ENCODE results near the gene FAF1.

The FAF1 gene

GRCh38 chr1:50405814-50406213 is 554.3 kb downstream of the FAF1 start:
- H3K4me1 ChIP-seq (ENCODE audit: control insufficient read depth in 1 of 2, insufficient read depth in 2 of 2, low read length in 2 of 2) = no peaks in the 10 kb centered on the region
- H3K36me3 ChIP-seq (ENCODE audit: control insufficient read depth in 1 of 2, insufficient read depth in 2 of 2, low read length in 2 of 2) = no peaks in the 10 kb centered on the region
- no peak overlapping the region for H3K27ac ChIP-seq (ENCODE audit: low read depth, low read length)
- H3K9me3 ChIP-seq (ENCODE audit: control insufficient read depth in 1 of 2, low read length in 2 of 2) = no peaks in the 10 kb centered on the region
- H3K4me3 ChIP-seq (ENCODE audit: low read depth in 1 of 2, low read length in 2 of 2) = no peak overlapping the region
- no peaks in the 10 kb centered on the region for H3K27me3 ChIP-seq (ENCODE audit: control insufficient read depth in 1 of 2, insufficient read depth in 2 of 2, low read length in 2 of 2)
- no peak overlapping the region for H3K9ac ChIP-seq (ENCODE audit: low read depth in 1 of 2, low read length in 2 of 2)

- no peaks in the 10 kb centered on the region for H3K36me3 ChIP-seq (ENCODE audit: control insufficient read depth in 1 of 2, insufficient read depth in 2 of 2, low read length in 2 of 2)
- no peaks in the 10 kb centered on the region for H3K27me3 ChIP-seq (ENCODE audit: control insufficient read depth in 1 of 2, insufficient read depth in 2 of 2, low read length in 2 of 2)
- no peak overlapping the region for H3K27ac ChIP-seq (ENCODE audit: low read depth, low read length)
- no peak overlapping the region for H3K4me3 ChIP-seq (ENCODE audit: low read depth in 1 of 2, low read length in 2 of 2)
- H3K9me3 ChIP-seq (ENCODE audit: control insufficient read depth in 1 of 2, low read length in 2 of 2) = peaks cover 0 to 6% of the 10 kb centered on the region in 2 donors
- H3K9ac ChIP-seq (ENCODE audit: low read depth in 1 of 2, low read length in 2 of 2) = no peak overlapping the region
- H3K4me1 ChIP-seq (ENCODE audit: control insufficient read depth in 1 of 2, insufficient read depth in 2 of 2, low read length in 2 of 2) = no peaks in the 10 kb centered on the region
Observed at GRCh38 chr1:50393522-50394120, 566.4 kb downstream of the FAF1 start.

Measured in duodenal mucosa (tissue), 2 donors.